ENCODE results near the gene LMF1. TPM values are rescaled to one million over a fixed set of nuclear protein-coding genes. Genes with fewer than 3 reads are reported as not detected.

The LMF1 gene
- total RNA-seq, 1 donor from 2014 or later: 19.0 TPM

- DNase-seq: no peak
- Histone ChIP-seq H3K27me3 (peaks cover 9% of the 10 kb centered on the region), H3K9me3 (no peaks in the 10 kb centered on the region), H3K27ac (no peak overlapping the region), H3K4me3 (no peak overlapping the region), H3K36me3 (no peaks in the 10 kb centered on the region), H3K4me1 (no peaks in the 10 kb centered on the region)
- TF ChIP-seq CTCF (IDR thresholded peaks at IDR 0.05): no peak
- intact Hi-C loops (cut with DNase I): no loop called here
- ATAC-seq: no peak
These were observed 40.0 kb upstream of the LMF1 start for GRCh38 chr16:1010815-1011214.

GRCh38 chr16:1010251-1010650, 39.5 kb upstream of the LMF1 start:
- intact Hi-C loops (cut with DNase I): no loop called here
- H3K36me3 ChIP-seq: no peaks in the 10 kb centered on the region
- TF ChIP-seq CTCF (IDR thresholded peaks at IDR 0.05): no peak
- H3K4me1 ChIP-seq: no peaks in the 10 kb centered on the region
- H3K27me3 ChIP-seq: peaks cover 9% of the 10 kb centered on the region
- H3K9me3 ChIP-seq: no peaks in the 10 kb centered on the region
- H3K4me3 ChIP-seq: no peak overlapping the region
- no peak overlapping the region for H3K27ac ChIP-seq
- DNase-seq: no peak
- no peak for ATAC-seq

- intact Hi-C loops (cut with DNase I): no loop called here
- no peak for TF ChIP-seq CTCF (IDR thresholded peaks at IDR 0.05)
- ATAC-seq (no peak), DNase-seq (no peak)
- Histone ChIP-seq H3K4me3 (no peak overlapping the region), H3K27ac (no peak overlapping the region), H3K36me3 (no peaks in the 10 kb centered on the region), H3K9me3 (no peaks in the 10 kb centered on the region), H3K27me3 (peaks cover 9% of the 10 kb centered on the region), H3K4me1 (no peaks in the 10 kb centered on the region)
These were observed 38.8 kb upstream of the LMF1 start for GRCh38 chr16:1009358-1010150.

GRCh38 chr16:1008085-1008484, 37.3 kb upstream of the LMF1 start:
- Histone ChIP-seq H3K4me3 (no peak overlapping the region), H3K4me1 (no peaks in the 10 kb centered on the region), H3K27ac (no peak overlapping the region), H3K36me3 (no peaks in the 10 kb centered on the region), H3K9me3 (no peaks in the 10 kb centered on the region), H3K27me3 (peaks cover 9% of the 10 kb centered on the region)
- intact Hi-C loops (cut with DNase I): no loop called here
- DNase-seq (no peak), ATAC-seq (no peak)
- no peak for TF ChIP-seq CTCF (IDR thresholded peaks at IDR 0.05)

GRCh38 chr16:1007284-1007850, 36.6 kb upstream of the LMF1 start:
- H3K9me3 ChIP-seq: no peaks in the 10 kb centered on the region
- ATAC-seq (no peak), DNase-seq (no peak)
- H3K36me3 ChIP-seq: no peaks in the 10 kb centered on the region
- intact Hi-C loops (cut with DNase I): no loop called here
- no peaks in the 10 kb centered on the region for H3K4me1 ChIP-seq
- no peak overlapping the region for H3K4me3 ChIP-seq
- no peak overlapping the region for H3K27ac ChIP-seq
- H3K27me3 ChIP-seq: peaks cover 9% of the 10 kb centered on the region
- TF ChIP-seq CTCF (IDR thresholded peaks at IDR 0.05): no peak

Data from upper lobe of right lung (tissue), 1 donor.